ENCODE results near the gene NEUROD1. TPM values are rescaled to one million over a fixed set of nuclear protein-coding genes. Genes with fewer than 3 reads are reported as not detected.

NEUROD1 gene
- polyA plus RNA-seq, 12 donors, result 3.6 TPM; not detected in 11

DNA sequence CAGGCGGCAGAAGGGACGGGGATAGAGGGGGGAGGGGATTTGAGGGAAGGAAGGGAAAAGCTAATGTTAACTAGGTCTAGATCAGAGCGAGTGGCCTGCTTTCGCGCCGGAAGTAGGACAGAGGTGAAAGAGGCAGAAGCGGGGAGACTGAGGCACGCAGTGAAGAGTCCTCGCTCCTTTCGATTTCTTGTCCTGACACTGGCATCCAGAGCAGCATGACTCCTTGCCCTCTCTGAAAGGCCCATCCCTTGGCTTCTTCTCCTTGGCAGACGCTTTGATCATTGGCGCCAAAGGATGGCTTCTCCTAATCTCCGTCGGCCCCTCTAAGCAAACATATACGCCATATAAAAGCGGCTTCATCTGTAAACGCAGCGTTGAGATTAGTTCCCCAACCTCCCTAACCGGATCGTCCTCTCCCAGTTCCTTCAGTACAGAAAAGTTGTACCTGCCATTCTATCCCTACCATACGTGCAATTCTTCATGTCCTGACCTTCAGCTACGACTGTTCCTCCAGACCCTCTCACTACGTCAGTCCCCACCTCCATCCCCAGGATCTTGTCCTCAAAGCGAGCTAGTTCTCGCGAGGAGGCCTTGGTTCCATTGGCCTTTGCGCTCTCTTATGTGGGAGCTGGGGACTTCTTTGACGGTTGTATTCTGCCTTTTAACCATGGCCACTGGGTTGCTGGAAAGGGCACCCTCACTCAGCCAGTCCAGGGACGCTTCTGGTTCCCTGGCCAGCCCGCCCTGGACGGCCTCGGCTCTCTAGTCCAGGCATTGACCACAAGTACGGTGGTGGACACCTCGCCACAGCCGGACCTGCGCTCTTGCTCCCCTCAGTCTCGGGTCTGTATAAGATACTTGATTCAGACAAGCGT is 857 bp upstream of the NEUROD1 start:
- DNase-seq, result no peak

GRCh38 chr2:181679544-181679979 is 755 bp downstream of the NEUROD1 start:
- no peak for DNase-seq

- no peak for DNase-seq
These were observed 1.3 kb downstream of the NEUROD1 start for GRCh38 chr2:181678861-181679543.

GRCh38 chr2:181677912-181678586 is 2.3 kb downstream of the NEUROD1 start:
- DNase-seq, result peak; percentile 85

GRCh38 chr2:181675254-181675653 is 5.1 kb downstream of the NEUROD1 start:
- DNase-seq, result no peak

DNA sequence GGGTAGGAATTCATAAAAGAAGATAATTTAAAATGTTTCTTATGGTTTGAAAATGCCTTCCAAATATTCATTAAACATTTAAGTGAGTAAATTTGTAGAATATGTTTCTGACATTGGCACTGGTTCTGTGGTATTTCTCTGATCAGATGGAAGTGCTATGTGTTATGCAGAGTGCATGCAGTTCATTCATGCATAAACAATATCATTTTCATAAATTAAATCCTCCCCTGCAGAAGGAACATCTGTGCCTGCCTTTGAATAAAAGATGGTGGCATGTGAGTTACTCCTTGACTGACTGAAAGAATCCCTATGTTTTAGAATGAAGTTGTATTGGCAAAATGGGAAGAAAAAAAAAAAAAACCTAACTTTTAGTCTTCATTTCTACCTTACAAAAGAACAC is 5.9 kb downstream of the NEUROD1 start:
- DNase-seq, result no peak

GRCh38 chr2:181673173-181673572 is 7.1 kb downstream of the NEUROD1 start:
- no peak for DNase-seq

- no peak for DNase-seq
These were observed 7.9 kb downstream of the NEUROD1 start for GRCh38 chr2:181672255-181673008.

- no peak for DNase-seq
These were observed 9.7 kb downstream of the NEUROD1 start for GRCh38 chr2:181670632-181671031.

DNA sequence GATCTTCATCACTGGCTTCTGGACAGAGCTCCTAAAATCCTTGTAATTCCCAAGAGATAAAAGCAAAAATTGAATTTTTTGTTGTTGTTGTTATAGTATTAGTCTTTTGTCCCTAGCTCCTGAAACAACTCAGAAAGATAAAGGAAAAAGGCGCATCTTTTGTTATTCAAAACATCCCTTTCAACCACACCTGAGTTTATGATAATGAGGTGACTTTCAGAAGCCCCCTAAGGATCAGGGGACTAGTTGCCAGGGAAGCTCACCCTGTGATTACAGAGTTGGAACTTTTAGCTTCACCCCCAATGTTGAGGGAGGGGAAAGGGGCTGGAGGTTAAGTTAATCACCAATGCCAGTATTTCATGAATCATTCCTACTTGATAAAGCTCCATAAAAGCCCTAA is 13.1 kb downstream of the NEUROD1 start:
- no peak for DNase-seq

DNA sequence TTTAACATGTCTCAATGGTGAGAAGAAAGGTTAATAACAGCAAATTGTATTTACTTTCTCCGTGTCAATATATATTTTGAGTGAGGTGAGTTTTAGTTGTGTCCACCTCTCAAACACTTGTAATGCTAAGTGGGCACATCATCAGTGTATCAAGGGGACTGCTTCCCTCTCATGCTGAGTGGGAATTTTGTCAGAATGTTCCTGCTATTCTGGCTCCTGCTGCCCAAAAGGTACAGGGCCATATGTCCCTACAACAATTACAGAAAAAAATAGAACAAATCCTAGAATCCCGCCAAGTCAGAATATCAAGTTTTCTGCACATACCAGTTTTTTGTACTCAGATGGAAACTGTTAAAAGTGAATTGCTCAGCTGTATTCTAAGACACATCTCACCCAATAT is 18.0 kb downstream of the NEUROD1 start:
- no peak for DNase-seq

- no peak for DNase-seq
These were observed 20.1 kb downstream of the NEUROD1 start for GRCh38 chr2:181660181-181660580.

- no peak for DNase-seq
These were observed 21.9 kb downstream of the NEUROD1 start for GRCh38 chr2:181658444-181658843.

DNA sequence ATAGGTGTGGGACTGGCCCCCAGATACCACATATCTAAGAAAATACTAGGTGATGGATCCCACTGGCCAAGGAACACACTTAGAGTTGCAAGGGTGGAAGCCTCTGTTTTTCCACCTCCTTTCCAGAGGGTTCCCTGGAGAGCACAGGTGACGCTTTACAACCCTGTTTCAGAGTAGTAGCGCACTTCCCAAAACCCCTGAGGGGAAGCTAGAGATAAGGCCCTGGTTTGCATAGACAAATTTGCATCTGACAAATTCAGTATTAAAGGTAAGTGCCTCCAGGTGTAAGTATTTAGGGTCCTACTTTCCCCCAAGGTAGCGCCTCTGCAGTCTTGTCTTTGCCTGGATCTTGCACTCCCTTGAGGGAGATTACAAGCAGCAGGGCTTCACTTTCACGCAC is 22.9 kb downstream of the NEUROD1 start:
- no peak for DNase-seq

- DNase-seq, result no peak
These were observed 23.6 kb downstream of the NEUROD1 start, which contains the start of gene CERKL for GRCh38 chr2:181656450-181657291. Gene CERKL, minus strand, starts transcription at chr2:181657105. Its CDS starts 99 bp downstream, at chr2:181657006.

DNA sequence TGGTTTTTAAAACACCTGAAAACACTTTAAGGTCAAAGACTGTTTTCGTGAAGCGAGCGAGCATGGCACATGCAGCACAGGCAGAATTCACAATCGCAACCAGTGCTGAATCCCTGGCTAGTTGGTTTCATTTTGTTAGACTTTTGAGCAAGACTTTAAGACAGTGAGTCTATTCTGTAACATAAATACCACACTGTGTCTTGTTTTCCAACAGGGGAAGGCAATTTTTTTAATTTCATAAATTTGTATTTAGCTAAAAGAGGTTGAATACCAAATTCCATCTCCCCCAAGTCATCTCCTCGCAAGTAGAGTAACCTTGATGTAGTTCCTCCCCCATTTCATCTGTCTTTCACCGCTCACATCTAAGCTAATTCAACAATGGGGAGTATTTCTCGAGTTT is 24.8 kb downstream of the NEUROD1 start:
- DNase-seq, result no peak

GRCh38 chr2:181649436-181649979 is 30.8 kb downstream of the NEUROD1 start:
- no peak for DNase-seq

DNA sequence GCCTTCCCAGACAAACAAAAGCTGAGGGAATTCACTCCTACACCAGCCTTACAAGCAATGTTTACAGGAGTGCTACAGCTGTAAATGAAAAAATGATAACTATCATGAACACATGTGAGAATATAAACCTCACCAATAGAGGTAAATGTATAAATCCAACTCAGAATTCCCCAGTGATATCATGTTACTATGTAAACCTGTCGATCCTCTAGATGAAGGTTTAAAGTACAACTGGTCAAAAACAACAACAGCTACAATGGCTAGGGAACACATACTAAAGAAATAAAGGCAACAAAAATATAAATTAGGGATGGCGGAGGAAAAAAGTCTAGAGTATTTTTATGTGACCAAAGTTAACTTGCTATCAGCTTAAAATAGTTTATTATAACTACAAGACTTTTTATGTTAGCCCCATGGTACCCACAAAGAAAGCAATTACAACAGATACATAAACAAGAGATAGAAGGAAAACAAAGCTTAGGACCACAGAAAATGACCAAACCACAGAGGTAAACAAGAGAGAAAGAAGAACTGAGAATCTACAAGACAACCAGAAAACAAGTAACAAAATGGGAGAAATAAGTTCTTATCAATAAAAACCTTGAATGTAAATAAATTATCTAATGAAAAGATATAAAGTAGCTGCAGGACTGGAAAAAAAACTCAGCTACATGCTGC is 31.7 kb downstream of the NEUROD1 start:
- no peak for DNase-seq

GRCh38 chr2:181646415-181646987 is 33.8 kb downstream of the NEUROD1 start:
- no peak for DNase-seq
